H1 (cell line): ENCODE measurements around the gene INPP4B. TPM values are rescaled to one million over a fixed set of nuclear protein-coding genes. Genes with fewer than 3 reads are reported as not detected.
A peak's percentile ranks its signal among the peaks of the same experiment; 100 is the strongest.

ENCODE experiments used
- CTCF ChIA-PET: fragments of 300-600 bp; sonication (Branson Sonifier 250); formaldehyde crosslinking; loops from one replicate; lab custom pipeline; 2021; ENCODE audit not compliant: partially characterized antibody; lab: Charles Lee
- POLR2A ChIA-PET: fragments of 300-600 bp; sonication (Branson Sonifier 250); formaldehyde crosslinking; loops from one replicate; lab custom pipeline; 2021; ENCODE audit warnings: inconsistent platforms; ENCODE audit not compliant: partially characterized antibody; lab: Charles Lee
- DNase-seq, 2 experiments: peaks; one replicate each; pipeline versions ENCODE4 v3.0.0 to v3.0.0-alpha.2; 2010 to 2022; ENCODE audit warnings: low spot score in 2 of 2, low read depth in 1 of 2, mixed read lengths in 1 of 2
- FAIRE-seq: peaks from 2 replicates; lab custom pipeline; 2011; peaks lifted over from hg19 to GRCh38; lab: Jason Lieb, UNC
- H2AFZ ChIP-seq: 2 replicates; pipeline ENCODE4 v1.8.1; 2012; ENCODE audit warnings: low read length, inconsistent platforms
- H2AK5ac ChIP-seq: 2 replicates; pipeline ENCODE4 v1.6.1; 2013; ENCODE audit warnings: low read depth, low read length
- H2BK120ac ChIP-seq: replicated peaks from 2 replicates; pipeline ENCODE3; 2013; ENCODE audit warnings: low read depth, low read length, inconsistent platforms
- H2BK12ac ChIP-seq: 2 replicates; pipeline ENCODE4 v1.6.1; 2013; ENCODE audit warnings: low read depth, low read length
- H2BK15ac ChIP-seq: 2 replicates; pipeline ENCODE4 v1.6.1; 2013; ENCODE audit warnings: low read length
- H2BK20ac ChIP-seq: 2 replicates; pipeline ENCODE4 v1.6.1; 2013; ENCODE audit warnings: low read length
- H2BK5ac ChIP-seq: 2 replicates; pipeline ENCODE4 v1.6.1; 2013; ENCODE audit warnings: low read depth, low read length
- H3K14ac ChIP-seq: 2 replicates; pipeline ENCODE4 v1.6.1; 2013; ENCODE audit warnings: inconsistent platforms; ENCODE audit not compliant: insufficient read length
- H3K18ac ChIP-seq: 2 replicates; pipeline ENCODE4 v1.6.1; 2013; ENCODE audit warnings: low read length; ENCODE audit errors: extremely low read depth
- H3K23ac ChIP-seq: 2 replicates; pipeline ENCODE4 v1.6.1; 2013; ENCODE audit warnings: inconsistent platforms; ENCODE audit not compliant: insufficient read length
- H3K23me2 ChIP-seq: 2 replicates; pipeline ENCODE4 v1.6.1; 2013; ENCODE audit warnings: low read depth, low read length
- H3K27ac ChIP-seq: 2 replicates; pipeline ENCODE4 v1.6.1; 2011; ENCODE audit warnings: low read depth, low read length, inconsistent platforms
- H3K27me3 ChIP-seq, 4 experiments: replicated peaks in 1 of 4; 1 replicate in 1 of 4; 2 replicates in 3 of 4; pipeline versions ENCODE4 v1.6.1 to v1.8.1; 2011 to 2013; ENCODE audit warnings: low read length in 3 of 4, mild to moderate bottlenecking in 3 of 4, inconsistent platforms in 2 of 4, mixed read lengths in 2 of 4, moderate library complexity in 1 of 4; ENCODE audit not compliant: control insufficient read depth in 3 of 4, insufficient read depth in 3 of 4; ENCODE audit errors: extremely low read depth in 1 of 4
- H3K36me3 ChIP-seq, 4 experiments: 2 replicates each; pipeline versions ENCODE4 v1.6.1 to v1.8.1; 2011 to 2013; ENCODE audit warnings: mild to moderate bottlenecking in 4 of 4, low read length in 3 of 4, moderate library complexity in 2 of 4, control low read depth in 1 of 4, inconsistent platforms in 1 of 4; ENCODE audit not compliant: insufficient read depth in 4 of 4, control insufficient read depth in 2 of 4
- H3K4ac ChIP-seq: replicated peaks from 2 replicates; pipeline ENCODE3; 2013; ENCODE audit warnings: low read length, low read depth, mixed read lengths, inconsistent platforms; ENCODE audit not compliant: insufficient read length
- H3K4me1 ChIP-seq, 4 experiments: replicated peaks in 1 of 4; 1 replicate in 1 of 4; 2 replicates in 3 of 4; pipeline versions ENCODE4 v1.6.1 to v1.8.1; 2011 to 2013; ENCODE audit warnings: low read length in 3 of 4, inconsistent platforms in 2 of 4, mixed read lengths in 1 of 4; ENCODE audit not compliant: insufficient read depth in 4 of 4, control insufficient read depth in 3 of 4
- H3K4me2 ChIP-seq, 2 experiments: 2 replicates each; pipeline versions ENCODE4 v1.6.1 to v1.8.1; 2011 to 2013; ENCODE audit warnings: low read depth in 2 of 2, low read length in 2 of 2, control low read depth in 1 of 2, inconsistent platforms in 1 of 2, mild to moderate bottlenecking in 1 of 2; ENCODE audit not compliant: insufficient read depth in 1 of 2
- H3K4me3 ChIP-seq, 4 experiments: fragments of 200-600, 300-600 bp in 1 of 4; sonication (generic), shearing (Covaris generic), sonication (Bioruptor Twin) in 1 of 4; 2 replicates each; pipeline versions ENCODE4 v1.5.1 to v1.8.1; 2011 to 2016; ENCODE audit warnings: low read length in 4 of 4, low read depth in 3 of 4, control low read depth in 2 of 4, inconsistent platforms in 2 of 4, mild to moderate bottlenecking in 2 of 4, mixed read lengths in 1 of 4, moderate library complexity in 1 of 4; ENCODE audit not compliant: insufficient read depth in 2 of 4; ENCODE audit errors: extremely low read depth in 1 of 4
- H3K56ac ChIP-seq: replicated peaks from 2 replicates; pipeline ENCODE3; 2013; ENCODE audit warnings: low read depth, mild to moderate bottlenecking, mixed read lengths, low read length, inconsistent platforms; ENCODE audit not compliant: insufficient read length
- H3K79me1 ChIP-seq: 2 replicates; pipeline ENCODE4 v1.6.1; 2013; ENCODE audit warnings: low read depth, low read length, control low read depth
- H3K79me2 ChIP-seq, 2 experiments: 2 replicates each; pipeline versions ENCODE4 v1.6.1 to v1.8.1; 2012 to 2013; ENCODE audit warnings: low read length in 2 of 2, mild to moderate bottlenecking in 2 of 2, inconsistent platforms in 1 of 2; ENCODE audit not compliant: insufficient read depth in 2 of 2, control insufficient read depth in 1 of 2
- H3K9ac ChIP-seq, 4 experiments: replicated peaks in 1 of 4; 1 replicate in 1 of 4; 2 replicates in 3 of 4; pipeline versions ENCODE4 v1.6.1 to v1.8.1; 2011 to 2013; ENCODE audit warnings: low read depth in 3 of 4, low read length in 3 of 4, control low read depth in 2 of 4, mild to moderate bottlenecking in 2 of 4, moderate library complexity in 2 of 4, inconsistent platforms in 1 of 4; ENCODE audit errors: extremely low read depth in 1 of 4
- H3K9me3 ChIP-seq, 2 experiments: 2 replicates each; pipeline versions ENCODE4 v1.6.1 to v1.8.1; 2012 to 2013; ENCODE audit warnings: mild to moderate bottlenecking in 2 of 2, moderate library complexity in 2 of 2, control low read depth in 1 of 2, inconsistent platforms in 1 of 2, low read depth in 1 of 2, low read length in 1 of 2, mixed read lengths in 1 of 2; ENCODE audit not compliant: insufficient read depth in 2 of 2
- H4K20me1 ChIP-seq, 2 experiments: replicated peaks in 1 of 2; 2 replicates each; pipeline versions ENCODE3 to v1.8.1; 2011 to 2013; ENCODE audit warnings: inconsistent platforms in 2 of 2, low read length in 2 of 2, mild to moderate bottlenecking in 1 of 2; ENCODE audit not compliant: insufficient read depth in 2 of 2, control insufficient read depth in 1 of 2
- H4K5ac ChIP-seq: 2 replicates; pipeline ENCODE4 v1.6.1; 2013; ENCODE audit warnings: low read length, low read depth, mixed read lengths, inconsistent platforms; ENCODE audit not compliant: insufficient read length
- H4K8ac ChIP-seq: 2 replicates; pipeline ENCODE4 v1.8.0; 2013; ENCODE audit warnings: mild to moderate bottlenecking, moderate library complexity, low read length, inconsistent platforms; ENCODE audit not compliant: insufficient read depth; ENCODE audit errors: extremely low read depth
- H4K91ac ChIP-seq: replicated peaks from 2 replicates; pipeline ENCODE3; 2013; ENCODE audit warnings: low read length, mixed read lengths, inconsistent platforms; ENCODE audit not compliant: insufficient read length
- NRF1 ChIP-seq: IDR thresholded peaks from 2 replicates; pipeline ENCODE4 v1.6.1; 2011; ENCODE audit warnings: mild to moderate bottlenecking, low read depth, low read length, improper control_type of control experiment
- SAP30 ChIP-seq: fragments of 300-600 bp; sonication (generic); IDR thresholded peaks from 2 replicates; pipeline ENCODE4 v1.7.1; 2012; ENCODE audit warnings: low read length, moderate library complexity, mild to moderate bottlenecking, inconsistent platforms; ENCODE audit not compliant: insufficient read depth, insufficient replicate concordance
- SP2 ChIP-seq: IDR thresholded peaks from 2 replicates; pipeline ENCODE4 v1.6.1; 2012; ENCODE audit warnings: mild to moderate bottlenecking, low read length, inconsistent platforms
- TEAD4 ChIP-seq: IDR thresholded peaks from 2 replicates; pipeline ENCODE4 v1.6.1; 2012; ENCODE audit warnings: low read depth, low read length, inconsistent platforms, mixed read lengths
- WGBS, 2 experiments: shearing (Covaris generic) in 1 of 2; methylation state at CpG; one replicate each; pipeline versions ENCODE4 v1.1.6 to v1.1.7; 2013 to 2015; ENCODE audit warnings: low lambda C conversion rate in 2 of 2, mixed read lengths in 2 of 2, inconsistent platforms in 1 of 2, low coverage in 1 of 2, missing lambda C conversion rate in 1 of 2; ENCODE audit not compliant: insufficient replicate concordance in 2 of 2, insufficient coverage in 1 of 2, insufficient read length in 1 of 2; ENCODE audit errors: extremely low coverage in 1 of 2, missing lambda C conversion rate in 1 of 2; 5-methylcytosine and 5-hydroxymethylcytosine counted together
- polyA plus RNA-seq, 7 experiments: library from polyadenylated mRNA; depleted of rRNA in 3 of 7; stranded (reverse) in 5 of 7; unstranded in 2 of 7; fragments of >200 nt in 5 of 7; fragments of 200-250 nt in 2 of 7; gene quantifications; 1 replicate in 5 of 7; 2 replicates in 1 of 7; 4 replicates in 1 of 7; pipeline versions ENCODE4 v1.2.1 to v1.2.3, GENCODE V29; 2011 to 2013; ENCODE audit warnings: missing spikeins in 2 of 7, mixed read lengths in 2 of 7
- total RNA-seq: library from RNA; stranded (reverse); fragmentation: NEBNext Ultra II Directional; extraction: Animal tissue kit (Norgen Biotek cat#: 25700); gene quantifications from 2 replicates; pipeline ENCODE4 v1.2.1, GENCODE V29; 2021

Gene INPP4B
- total and polyA plus RNA-seq, 2 of the 8 experiments (the other 6 are each of a cell fraction or from before 2014, with no cell fraction given) = 0.11 to 0.54 TPM

GRCh38 chr4:142572071-142572470 is 274.0 kb downstream of the INPP4B start:
- H4K8ac ChIP-seq = no peak overlapping the region
- no peak overlapping the region for H2BK12ac ChIP-seq
- no peaks in the 10 kb centered on the region for H3K79me1 ChIP-seq
- no peak for DNase-seq
- no peak overlapping the region for H3K4me2 ChIP-seq
- TF ChIP-seq TEAD4 = peak; percentile 33; the same call in 1 of the 2 replicates
- TF ChIP-seq SAP30 = no peak
- TF ChIP-seq SP2 = no peak
- TF ChIP-seq NRF1 = no peak
- TF ChIP-seq, all 59 proteins: peak for 1
- H3K4ac ChIP-seq = no peak overlapping the region
- H3K9me3 ChIP-seq = no peaks in the 10 kb centered on the region
- no peak overlapping the region for H3K23ac ChIP-seq
- H2BK5ac ChIP-seq = no peak overlapping the region
- no peak overlapping the region for H2BK20ac ChIP-seq
- H2BK15ac ChIP-seq = no peak overlapping the region
- H3K27me3 ChIP-seq = no peaks in the 10 kb centered on the region
- H3K14ac ChIP-seq = no peak overlapping the region
- no peak overlapping the region for H2AK5ac ChIP-seq
- no peaks in the 10 kb centered on the region for H3K4me1 ChIP-seq
- no peaks in the 10 kb centered on the region for H3K23me2 ChIP-seq
- H4K5ac ChIP-seq = no peak overlapping the region
- no peaks in the 10 kb centered on the region for H3K36me3 ChIP-seq
- no peak overlapping the region for H3K27ac ChIP-seq
- H3K79me2 ChIP-seq = no peaks in the 10 kb centered on the region
- ChIA-PET POLR2A (no interaction called here), CTCF (interaction anchor here (1.5 kb wide), 1 partner anchor 143 kb away, joined by 4 read pairs; no protein-coding TSS in a partner anchor)
- WGBS, 2 experiments = 80% methylated on average over 1 of the region's 1 CpG; no CpG with 5 or more reads in 1 of the 2 experiments
- no peak overlapping the region for H3K56ac ChIP-seq
- H4K20me1 ChIP-seq = no peaks in the 10 kb centered on the region
- no peak overlapping the region for H4K91ac ChIP-seq
- no peak overlapping the region for H3K9ac ChIP-seq
- FAIRE-seq = no peak
- no peak overlapping the region for H3K18ac ChIP-seq
- no peak overlapping the region for H2BK120ac ChIP-seq
- no peak overlapping the region for H3K4me3 ChIP-seq
- no peak overlapping the region for H2AFZ ChIP-seq
